Endothelial cell of umbilical vein (primary cell): ENCODE data around the gene SLC25A22. TPM values are rescaled to one million over a fixed set of nuclear protein-coding genes. Genes with fewer than 3 reads are reported as not detected.

Source experiments
- BruUV-seq: library from RNA; stranded (reverse); fragments of 400-500 nt; replicated peaks from 2 replicates; lab custom pipeline; 2021; lab: Mats Ljungman, UMichigan
- CTCF ChIA-PET: fragments of 300-600, 350-600 bp; sonication (Branson Sonifier 250); formaldehyde crosslinking; loops from one replicate; lab custom pipeline; 2021; ENCODE audit warnings: antibody characterized with exemption, inconsistent platforms; lab: Charles Lee
- POLR2A ChIA-PET: fragments of 300-600, 350-600 bp; sonication (Branson Sonifier 250); formaldehyde crosslinking; loops from one replicate; lab custom pipeline; 2021; ENCODE audit warnings: antibody characterized with exemption, inconsistent platforms; lab: Charles Lee
- DNase-seq: peaks from one replicate; pipeline ENCODE4 v3.0.0-alpha.2; 2011; ENCODE audit warnings: low read depth, low spot score
- FAIRE-seq: peaks from 2 replicates; lab custom pipeline; 2011; peaks lifted over from hg19 to GRCh38; lab: Jason Lieb, UNC
- H2AFZ ChIP-seq: 2 replicates; pipeline ENCODE4 v1.6.0; 2012; ENCODE audit warnings: low read depth, low read length, control low read depth, inconsistent platforms
- H3K27ac ChIP-seq: 2 replicates; pipeline ENCODE4 v1.5.1; 2011; ENCODE audit warnings: low read depth, mild to moderate bottlenecking, control low read depth, low read length, moderate library complexity; ENCODE audit not compliant: insufficient read depth
- H3K27me3 ChIP-seq, 2 experiments: 2 replicates each; pipeline versions ENCODE4 v1.6.0 to v1.6.1; 2011; ENCODE audit warnings: low read length in 2 of 2, mixed read lengths in 1 of 2; ENCODE audit not compliant: control insufficient read depth in 2 of 2, insufficient read depth in 2 of 2
- H3K36me3 ChIP-seq, 2 experiments: 2 replicates in 1 of 2; 3 replicates in 1 of 2; pipeline ENCODE4 v1.5.1; 2011; ENCODE audit warnings: low read length in 2 of 2, mild to moderate bottlenecking in 1 of 2, moderate library complexity in 1 of 2; ENCODE audit not compliant: control insufficient read depth in 2 of 2, insufficient read depth in 2 of 2; ENCODE audit errors: extremely low read depth in 1 of 2
- H3K4me1 ChIP-seq: 3 replicates; pipeline ENCODE4 v1.5.1; 2011; ENCODE audit warnings: mild to moderate bottlenecking, low read length; ENCODE audit not compliant: control insufficient read depth, insufficient read depth; ENCODE audit errors: extremely low read depth
- H3K4me2 ChIP-seq: 2 replicates; pipeline ENCODE4 v1.6.1; 2011; ENCODE audit warnings: low read length, control low read depth, mixed read lengths; ENCODE audit not compliant: insufficient read depth
- H3K4me3 ChIP-seq, 3 experiments: fragments of 200-600 bp in 1 of 3; sonication (generic), shearing (Covaris generic) in 1 of 3; replicated peaks in 1 of 3; 2 replicates each; pipeline ENCODE4 v1.5.1; 2011 to 2016; ENCODE audit warnings: control low read depth in 3 of 3, low read length in 3 of 3, mild to moderate bottlenecking in 2 of 3, inconsistent platforms in 1 of 3, low read depth in 1 of 3, moderate library complexity in 1 of 3; ENCODE audit not compliant: insufficient read depth in 1 of 3
- H3K79me2 ChIP-seq: 2 replicates; pipeline ENCODE4 v1.6.0; 2012; ENCODE audit warnings: low read length, inconsistent platforms; ENCODE audit not compliant: control insufficient read depth, insufficient read depth
- H3K9ac ChIP-seq: replicated peaks from 2 replicates; pipeline ENCODE3; 2011; ENCODE audit warnings: low read length, control low read depth; ENCODE audit not compliant: insufficient read depth; ENCODE audit errors: extremely low read depth
- H3K9me1 ChIP-seq: replicated peaks from 3 replicates; pipeline ENCODE4 v1.6.0; 2011; ENCODE audit warnings: mild to moderate bottlenecking, low read length; ENCODE audit not compliant: control insufficient read depth, insufficient read depth; ENCODE audit errors: extremely low read depth
- H3K9me3 ChIP-seq: replicated peaks from 2 replicates; pipeline ENCODE4 v1.5.1; 2012; ENCODE audit warnings: low read length, inconsistent platforms; ENCODE audit not compliant: control insufficient read depth, insufficient read depth
- H4K20me1 ChIP-seq: replicated peaks from 2 replicates; pipeline ENCODE3; 2011; ENCODE audit warnings: mild to moderate bottlenecking, low read length; ENCODE audit not compliant: control insufficient read depth, insufficient read depth; ENCODE audit errors: extremely low read depth
- EZH2 ChIP-seq: IDR thresholded peaks from 2 replicates; pipeline ENCODE4 v1.6.1; 2012; ENCODE audit warnings: borderline replicate concordance, low read depth, mild to moderate bottlenecking, moderate library complexity, low read length, inconsistent platforms; ENCODE audit not compliant: severe bottlenecking
- FOS ChIP-seq: IDR thresholded peaks from 2 replicates; pipeline ENCODE4 v1.6.1; 2011; ENCODE audit warnings: mild to moderate bottlenecking, low read length, moderate library complexity, borderline replicate concordance; ENCODE audit not compliant: insufficient read depth
- GATA2 ChIP-seq: IDR thresholded peaks from 2 replicates; pipeline ENCODE4 v1.7.0; 2011; ENCODE audit warnings: low read depth, mild to moderate bottlenecking, moderate library complexity, mixed read lengths, low read length; ENCODE audit not compliant: insufficient read length, insufficient read depth
- JUN ChIP-seq: IDR thresholded peaks from 2 replicates; pipeline ENCODE4 v1.6.1; 2011; ENCODE audit warnings: borderline replicate concordance, low read depth; ENCODE audit not compliant: insufficient read length, insufficient read depth
- MYC ChIP-seq: IDR thresholded peaks from one replicate; pipeline ENCODE4 v1.6.1; 2011; ENCODE audit warnings: mild to moderate bottlenecking, low read depth, low read length
- POLR2A ChIP-seq: IDR thresholded peaks from 2 replicates; pipeline ENCODE4 v1.6.1; 2012; ENCODE audit warnings: low read depth, mild to moderate bottlenecking, control low read depth, low read length
- POLR2AphosphoS5 ChIP-seq: IDR thresholded peaks from 2 replicates; pipeline ENCODE4 v1.6.1; 2012; ENCODE audit warnings: low read depth, mild to moderate bottlenecking, control low read depth, low read length, moderate library complexity; ENCODE audit not compliant: insufficient read depth
- dilution Hi-C: fragments of 300-500 bp; cut with MboI; formaldehyde crosslinking; loops from one replicate; pipeline ENCODE4 v1.15.0; 2019; ENCODE audit warnings: low sequenced_read_pairs; ENCODE audit not compliant: extremely low pct_ligation_motif_present
- intact Hi-C: fragments of 100-400 bp; cut with micrococcal nuclease; formaldehyde crosslinking; loops from one replicate; pipeline ENCODE4 v1.10.0; 2022
- polyA plus RNA-seq, 4 experiments: library from polyadenylated mRNA; depleted of rRNA in 3 of 4; stranded (reverse) in 3 of 4; unstranded in 1 of 4; fragments of >200 nt; gene quantifications; 2 replicates each; pipeline versions ENCODE4 v1.2.1 to v1.2.3, GENCODE V29; 2011 to 2012; ENCODE audit warnings: missing spikeins in 1 of 4
- total RNA-seq: library from RNA; stranded (reverse); gene quantifications from 2 replicates; pipeline ENCODE4 v1.2.3, GENCODE V29; 2021
- TF ChIP-seq, protein P1 (sequence below), 2 donors: IDR thresholded peaks; 1 replicate in 1 of 2; 2 replicates in 1 of 2; pipeline ENCODE4 v1.5.1; 2011; ENCODE audit warnings: low read length in 2 of 2, mild to moderate bottlenecking in 2 of 2, moderate library complexity in 2 of 2, control low read depth in 1 of 2, inconsistent platforms in 1 of 2, low read depth in 1 of 2; ENCODE audit not compliant: insufficient read depth in 1 of 2; ENCODE audit errors: extremely low read depth in 1 of 2
- TF ChIP-seq, protein P2 (sequence below): IDR thresholded peaks from 2 replicates; pipeline ENCODE4 v1.6.1; 2011; ENCODE audit not compliant: insufficient read depth, insufficient read length

The SLC25A22 gene
- total and polyA plus RNA-seq, 2 donors (not counting 3 experiments of a cell fraction or from before 2014, with no cell fraction given): 24.5 to 24.9 TPM

DNA sequence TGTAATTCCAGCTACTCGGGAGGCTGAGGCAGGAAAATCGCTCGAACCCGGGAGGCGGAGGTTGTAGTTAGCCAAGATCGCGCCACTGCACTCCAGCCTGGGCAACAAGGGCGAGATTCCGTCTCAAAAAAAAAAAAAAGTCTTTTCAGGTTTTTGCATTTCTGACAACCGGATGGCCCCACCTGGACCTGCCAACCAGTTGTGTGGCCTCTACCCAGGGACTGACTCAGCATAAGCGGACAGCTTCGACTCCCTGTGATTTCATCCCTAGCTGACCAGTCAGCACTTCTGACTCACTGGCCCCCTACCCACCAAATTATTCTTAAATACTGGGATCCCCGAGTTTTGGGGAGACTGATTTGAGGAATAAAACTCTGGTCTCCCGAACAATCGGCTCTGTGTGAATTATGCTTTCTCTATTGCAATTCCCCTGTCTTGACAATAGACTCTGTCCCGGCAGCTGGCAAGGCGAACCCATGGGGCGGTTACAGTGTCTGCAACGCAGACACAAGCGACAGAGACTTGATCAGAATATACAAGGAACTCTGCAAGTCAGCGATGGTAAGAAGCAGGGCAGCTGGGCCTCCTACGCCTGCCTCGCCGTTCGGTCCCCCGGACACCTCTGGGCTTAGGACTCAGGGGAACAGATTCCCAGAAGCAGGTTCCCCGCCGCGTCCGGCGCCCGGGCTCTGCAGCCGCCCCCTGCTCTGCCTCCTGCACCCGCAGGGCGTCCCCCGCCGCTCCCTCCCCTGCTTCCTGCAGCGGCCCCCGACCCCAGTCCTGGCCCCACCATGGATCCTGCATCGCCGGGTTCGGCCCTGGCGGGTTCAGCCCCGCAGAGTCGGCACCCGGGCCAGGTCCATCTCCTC is 51.6 kb downstream of the SLC25A22 start:
- peak overlapping the region; percentile 79 for H3K4me2 ChIP-seq
- H3K27me3 ChIP-seq: no peaks in the 10 kb centered on the region
- BruUV-seq: no TSS peak
- H3K4me3 ChIP-seq: peak overlapping the region; percentile 41 to 79 (median 71)
- no peak overlapping the region for H3K27ac ChIP-seq
- H3K9me1 ChIP-seq: no peaks in the 10 kb centered on the region
- H3K4me1 ChIP-seq: peaks cover 17% of the 10 kb centered on the region
- H3K79me2 ChIP-seq: peaks cover 41% of the 10 kb centered on the region
- FAIRE-seq (no peak), DNase-seq (no peak)
- H3K9ac ChIP-seq: peak overlapping the region; percentile 13
- intact Hi-C loops (no loop called here), dilution Hi-C loops (no loop called here)
- no peaks in the 10 kb centered on the region for H3K36me3 ChIP-seq
- POLR2A ChIA-PET: interaction anchor here (0.6 to 0.9 kb wide), 2 partner anchors 30 to 241 kb away, joined by 3 to 5 read pairs; partner anchors contain the start of gene GATD1
- H4K20me1 ChIP-seq: no peaks in the 10 kb centered on the region
- CTCF ChIA-PET: interaction anchor here (0.9 to 5.6 kb wide), 3 partner anchors 19 to 50 kb away, joined by 3 to 26 read pairs (median 6); partner anchors contain the start of gene TMEM80
- TF ChIP-seq GATA2 (no peak), POLR2A (no peak), POLR2AphosphoS5 (no peak), JUN (no peak), FOS (no peak), EZH2 (no peak), MYC (no peak)
- TF ChIP-seq, protein P1, sequence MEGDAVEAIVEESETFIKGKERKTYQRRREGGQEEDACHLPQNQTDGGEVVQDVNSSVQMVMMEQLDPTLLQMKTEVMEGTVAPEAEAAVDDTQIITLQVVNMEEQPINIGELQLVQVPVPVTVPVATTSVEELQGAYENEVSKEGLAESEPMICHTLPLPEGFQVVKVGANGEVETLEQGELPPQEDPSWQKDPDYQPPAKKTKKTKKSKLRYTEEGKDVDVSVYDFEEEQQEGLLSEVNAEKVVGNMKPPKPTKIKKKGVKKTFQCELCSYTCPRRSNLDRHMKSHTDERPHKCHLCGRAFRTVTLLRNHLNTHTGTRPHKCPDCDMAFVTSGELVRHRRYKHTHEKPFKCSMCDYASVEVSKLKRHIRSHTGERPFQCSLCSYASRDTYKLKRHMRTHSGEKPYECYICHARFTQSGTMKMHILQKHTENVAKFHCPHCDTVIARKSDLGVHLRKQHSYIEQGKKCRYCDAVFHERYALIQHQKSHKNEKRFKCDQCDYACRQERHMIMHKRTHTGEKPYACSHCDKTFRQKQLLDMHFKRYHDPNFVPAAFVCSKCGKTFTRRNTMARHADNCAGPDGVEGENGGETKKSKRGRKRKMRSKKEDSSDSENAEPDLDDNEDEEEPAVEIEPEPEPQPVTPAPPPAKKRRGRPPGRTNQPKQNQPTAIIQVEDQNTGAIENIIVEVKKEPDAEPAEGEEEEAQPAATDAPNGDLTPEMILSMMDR (IDR thresholded peaks at IDR 0.05; ENCODE audit: extremely low read depth in 1 of 2, insufficient read depth in 1 of 2, low read depth in 1 of 2, low read length in 2 of 2): no peak
- TF ChIP-seq, protein P2, sequence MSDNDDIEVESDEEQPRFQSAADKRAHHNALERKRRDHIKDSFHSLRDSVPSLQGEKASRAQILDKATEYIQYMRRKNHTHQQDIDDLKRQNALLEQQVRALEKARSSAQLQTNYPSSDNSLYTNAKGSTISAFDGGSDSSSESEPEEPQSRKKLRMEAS: no peak
- peak overlapping the region; percentile 88 for H2AFZ ChIP-seq
- no peaks in the 10 kb centered on the region for H3K9me3 ChIP-seq
